HEK293 (cell line): Measurements from ENCODE around the gene PITPNC1.

Experiments used
- CTCF ChIA-PET: fragments of 350-600 bp; formaldehyde crosslinking; extraction: SDS; loops from one replicate; lab custom pipeline; 2021; ENCODE audit warnings: antibody characterized with exemption; lab: Yijun Ruan, JAX
- POLR2A ChIA-PET: fragments of 300-600 bp; formaldehyde crosslinking; extraction: SDS; loops from one replicate; lab custom pipeline; 2020; ENCODE audit warnings: antibody characterized with exemption, inconsistent platforms; lab: Yijun Ruan, JAX
- H3K27ac ChIP-seq: fragments of 200-500 bp; sonication (Bioruptor generic); 2 replicates; pipeline ENCODE4 v1.5.1; 2014; ENCODE audit warnings: low read depth, low read length, control low read depth, inconsistent platforms; ENCODE audit errors: extremely low read depth
- H3K36me3 ChIP-seq, 2 experiments: fragments of 200-500 bp in 1 of 2; sonication (Bioruptor generic) in 1 of 2; 1 replicate in 1 of 2; 2 replicates in 1 of 2; pipeline ENCODE4 v1.5.1; 2014 to 2017; ENCODE audit warnings: inconsistent platforms in 2 of 2, low read length in 2 of 2; ENCODE audit not compliant: control insufficient read depth in 2 of 2, insufficient read depth in 1 of 2
- H3K4me1 ChIP-seq: fragments of 200-500 bp; sonication (Bioruptor generic); 2 replicates; pipeline ENCODE4 v1.5.1; 2014; ENCODE audit warnings: mild to moderate bottlenecking, low read length, inconsistent platforms; ENCODE audit not compliant: control insufficient read depth, insufficient read depth
- H3K4me3 ChIP-seq: 2 replicates; pipeline ENCODE4 v1.5.1; 2011; ENCODE audit warnings: low read depth, mild to moderate bottlenecking, control low read depth, low read length, moderate library complexity
- H3K9me3 ChIP-seq: fragments of 200-500 bp; sonication (Bioruptor generic); 2 replicates; pipeline ENCODE4 v1.5.1; 2014; ENCODE audit warnings: low read depth, low read length, inconsistent platforms; ENCODE audit not compliant: control insufficient read depth, insufficient read depth
- ELK4 ChIP-seq: IDR thresholded peaks from 2 replicates; pipeline ENCODE4 v1.6.1; 2011; ENCODE audit warnings: mild to moderate bottlenecking, low read depth, low read length, borderline replicate concordance
- INSM2 ChIP-seq: fragments of 450-650 bp; formaldehyde crosslinking; IDR thresholded peaks from 2 replicates; pipeline ENCODE4 v1.5.1; 2016; ENCODE audit warnings: missing biosample characterization, missing genetic modification characterization
- MYNN ChIP-seq: fragments of 450-650 bp; formaldehyde crosslinking; IDR thresholded peaks from 2 replicates; pipeline ENCODE4 v1.5.1; 2016; ENCODE audit warnings: missing biosample characterization, missing genetic modification characterization, borderline replicate concordance
- TCF7L2 ChIP-seq: IDR thresholded peaks from 2 replicates; pipeline ENCODE4 v1.6.1; 2011; ENCODE audit warnings: low read depth, mild to moderate bottlenecking, inconsistent platforms, low read length, moderate library complexity, borderline replicate concordance
- ZFP41 ChIP-seq: fragments of 450-650 bp; formaldehyde crosslinking; IDR thresholded peaks from 2 replicates; pipeline ENCODE4 v1.5.1; 2016; ENCODE audit warnings: missing biosample characterization, missing genetic modification characterization, borderline replicate concordance
- ZNF114 ChIP-seq: fragments of 450-650 bp; formaldehyde crosslinking; IDR thresholded peaks from 2 replicates; pipeline ENCODE4 v1.5.0; 2017; ENCODE audit warnings: missing biosample characterization, missing genetic modification characterization
- ZNF169 ChIP-seq: fragments of 450-650 bp; formaldehyde crosslinking; IDR thresholded peaks from 2 replicates; pipeline ENCODE4 v1.5.1; 2016; ENCODE audit warnings: missing biosample characterization, missing genetic modification characterization
- ZNF239 ChIP-seq: fragments of 450-650 bp; formaldehyde crosslinking; IDR thresholded peaks from 2 replicates; pipeline ENCODE4 v1.5.1; 2016; ENCODE audit warnings: missing biosample characterization, missing genetic modification characterization
- ZNF24 ChIP-seq: fragments of 450-650 bp; formaldehyde crosslinking; IDR thresholded peaks from 2 replicates; pipeline ENCODE4 v1.5.1; 2016; ENCODE audit warnings: missing biosample characterization, missing genetic modification characterization
- ZNF335 ChIP-seq: fragments of 450-650 bp; formaldehyde crosslinking; conservative IDR thresholded peaks from 2 replicates; pipeline ENCODE4 v1.5.1; 2016; ENCODE audit warnings: missing biosample characterization, missing genetic modification characterization
- ZNF362 ChIP-seq: fragments of 450-650 bp; formaldehyde crosslinking; IDR thresholded peaks from 2 replicates; pipeline ENCODE4 v1.5.1; 2016; ENCODE audit warnings: missing biosample characterization, missing genetic modification characterization
- ZNF449 ChIP-seq: fragments of 450-650 bp; formaldehyde crosslinking; IDR thresholded peaks from 2 replicates; pipeline ENCODE4 v1.5.1; 2017; ENCODE audit warnings: missing biosample characterization, mild to moderate bottlenecking, missing genetic modification characterization, moderate library complexity
- ZNF514 ChIP-seq: fragments of 450-650 bp; formaldehyde crosslinking; IDR thresholded peaks from 2 replicates; pipeline ENCODE4 v1.5.1; 2016; ENCODE audit warnings: missing biosample characterization, missing genetic modification characterization
- ZNF654 ChIP-seq: fragments of 450-650 bp; formaldehyde crosslinking; IDR thresholded peaks from 2 replicates; pipeline ENCODE4 v1.5.1; 2016; ENCODE audit warnings: low read depth, missing biosample characterization, missing genetic modification characterization
- ZSCAN30 ChIP-seq: fragments of 450-650 bp; IDR thresholded peaks from 2 replicates; pipeline ENCODE4 v1.5.1; 2018; ENCODE audit warnings: missing biosample characterization, mild to moderate bottlenecking, missing genetic modification characterization, moderate library complexity
- TF ChIP-seq, protein P1 (sequence below): fragments of 450-650 bp; formaldehyde crosslinking; conservative IDR thresholded peaks from 2 replicates; pipeline ENCODE4 v1.5.1; 2016; ENCODE audit warnings: low read depth, missing biosample characterization, missing genetic modification characterization

Gene PITPNC1

DNA sequence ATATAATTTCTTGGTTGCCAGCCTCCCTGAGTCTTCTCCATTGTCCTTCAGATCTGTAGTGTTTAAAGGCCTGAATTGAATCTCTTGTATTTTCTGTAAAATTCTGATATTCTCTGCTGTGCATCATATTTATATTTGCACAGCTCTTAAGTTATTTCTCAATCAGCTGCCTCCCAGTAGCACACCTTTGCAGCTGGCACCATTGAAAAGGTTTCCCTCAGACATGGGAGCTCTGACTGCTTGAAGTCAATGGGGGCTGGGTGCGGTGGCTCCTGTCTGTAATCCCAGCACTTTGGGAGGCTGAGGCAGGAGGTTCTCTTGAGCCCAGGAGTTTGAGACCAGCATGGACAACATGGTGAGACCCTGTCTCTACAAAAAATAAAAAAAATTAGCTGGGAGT lies 40.4 kb downstream of the PITPNC1 start (continued):
- TF ChIP-seq TCF7L2 (no peak), INSM2 (tag by site-specific recombination) (no peak), ZNF24 (tag by site-specific recombination) (no peak), ZNF335 (no peak), ZNF239 (no peak), MYNN (no peak), ZNF449 (tag by site-specific recombination) (no peak)

DNA sequence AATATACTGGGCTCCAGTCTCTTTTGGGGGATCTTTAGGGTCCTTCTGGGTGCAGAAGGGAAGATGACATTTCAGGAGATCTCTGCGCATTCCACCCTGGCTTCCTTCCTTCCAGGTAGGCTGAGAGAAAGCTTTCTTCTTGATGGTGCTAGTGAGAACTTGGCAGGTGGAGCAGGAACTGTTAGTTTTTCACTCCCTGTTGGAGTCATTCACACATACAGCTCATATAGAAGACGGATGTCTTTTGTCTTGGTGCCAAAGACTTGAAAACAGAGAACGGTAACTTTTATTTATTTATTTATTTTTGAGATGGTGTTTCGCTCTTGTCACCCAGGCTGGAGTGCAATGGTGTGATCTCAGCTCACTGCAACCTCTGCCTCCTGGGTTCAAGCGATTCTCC lies 43.9 kb downstream of the PITPNC1 start:
- no peak overlapping the region for H3K4me3 ChIP-seq
- no peaks in the 10 kb centered on the region for H3K9me3 ChIP-seq
- no peaks in the 10 kb centered on the region for H3K36me3 ChIP-seq
- no peak for TF ChIP-seq ZNF114 (tag by site-specific recombination)
- TF ChIP-seq ZNF654 (tag by site-specific recombination): no peak
- TF ChIP-seq ZNF169 (tag by site-specific recombination): no peak
- no peak for TF ChIP-seq ZFP41
- TF ChIP-seq, protein P1, sequence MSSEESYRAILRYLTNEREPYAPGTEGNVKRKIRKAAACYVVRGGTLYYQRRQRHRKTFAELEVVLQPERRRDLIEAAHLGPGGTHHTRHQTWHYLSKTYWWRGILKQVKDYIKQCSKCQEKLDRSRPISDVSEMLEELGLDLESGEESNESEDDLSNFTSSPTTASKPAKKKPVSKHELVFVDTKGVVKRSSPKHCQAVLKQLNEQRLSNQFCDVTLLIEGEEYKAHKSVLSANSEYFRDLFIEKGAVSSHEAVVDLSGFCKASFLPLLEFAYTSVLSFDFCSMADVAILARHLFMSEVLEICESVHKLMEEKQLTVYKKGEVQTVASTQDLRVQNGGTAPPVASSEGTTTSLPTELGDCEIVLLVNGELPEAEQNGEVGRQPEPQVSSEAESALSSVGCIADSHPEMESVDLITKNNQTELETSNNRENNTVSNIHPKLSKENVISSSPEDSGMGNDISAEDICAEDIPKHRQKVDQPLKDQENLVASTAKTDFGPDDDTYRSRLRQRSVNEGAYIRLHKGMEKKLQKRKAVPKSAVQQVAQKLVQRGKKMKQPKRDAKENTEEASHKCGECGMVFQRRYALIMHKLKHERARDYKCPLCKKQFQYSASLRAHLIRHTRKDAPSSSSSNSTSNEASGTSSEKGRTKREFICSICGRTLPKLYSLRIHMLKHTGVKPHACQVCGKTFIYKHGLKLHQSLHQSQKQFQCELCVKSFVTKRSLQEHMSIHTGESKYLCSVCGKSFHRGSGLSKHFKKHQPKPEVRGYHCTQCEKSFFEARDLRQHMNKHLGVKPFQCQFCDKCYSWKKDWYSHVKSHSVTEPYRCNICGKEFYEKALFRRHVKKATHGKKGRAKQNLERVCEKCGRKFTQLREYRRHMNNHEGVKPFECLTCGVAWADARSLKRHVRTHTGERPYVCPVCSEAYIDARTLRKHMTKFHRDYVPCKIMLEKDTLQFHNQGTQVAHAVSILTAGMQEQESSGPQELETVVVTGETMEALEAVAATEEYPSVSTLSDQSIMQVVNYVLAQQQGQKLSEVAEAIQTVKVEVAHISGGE (tag by site-specific recombination): no peak
- TF ChIP-seq ELK4: no peak
- no peak for TF ChIP-seq ZNF362 (tag by site-specific recombination)
- no peak for TF ChIP-seq ZSCAN30 (tag by site-specific recombination)
- TF ChIP-seq ZNF514 (tag by site-specific recombination): no peak
- no peak overlapping the region for H3K27ac ChIP-seq
- ChIA-PET CTCF (interaction anchor here (1.2 to 1.4 kb wide), 2 partner anchors 9 to 41 kb away, joined by 3 to 5 read pairs; no protein-coding TSS in a partner anchor), POLR2A (no interaction called here)
- peaks cover 5% of the 10 kb centered on the region; the same call in 1 of the 2 replicates for H3K4me1 ChIP-seq
